GM12892 (cell line): ENCODE results near the gene PHACTR3.

Experiments
- POLR2A ChIP-seq: IDR thresholded peaks from 2 replicates; pipeline ENCODE4 v1.6.1; 2011; ENCODE audit warnings: low read depth, low read length, control low read depth
- TAF1 ChIP-seq: IDR thresholded peaks from 2 replicates; pipeline ENCODE4 v1.6.1; 2011; ENCODE audit warnings: low read depth, mild to moderate bottlenecking, control low read depth, low read length, borderline replicate concordance

DNA sequence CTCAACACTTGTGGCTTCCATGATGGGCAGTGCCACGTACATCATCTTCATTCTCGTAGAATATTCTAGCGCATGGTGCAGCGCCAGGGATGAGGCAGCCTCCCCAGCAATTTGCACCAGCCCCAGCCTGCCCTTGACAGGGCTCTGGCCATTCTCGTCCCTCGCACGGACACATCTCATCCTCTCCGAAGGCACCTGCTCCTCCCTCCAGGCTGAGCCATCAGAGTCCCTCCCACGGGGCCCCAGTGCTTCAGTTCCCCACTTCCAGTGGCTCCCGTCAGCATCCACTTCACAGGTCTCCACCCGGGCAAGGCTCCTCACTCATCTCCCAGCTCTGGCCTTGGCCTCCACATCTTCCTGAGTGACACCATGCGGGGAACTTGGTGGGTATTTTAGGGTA lies 13.3 kb upstream of the PHACTR3 start:
- TF ChIP-seq POLR2A (no peak), TAF1 (no peak)
